ENCODE data around the gene ARMH4. TPM values are rescaled to one million over a fixed set of nuclear protein-coding genes. Genes with fewer than 3 reads are reported as not detected.

Gene ARMH4
- total and polyA plus RNA-seq, 10 of the 15 experiments (the other 5 are each of a cell fraction or from before 2014, with no cell fraction given) = 0.50 to 0.97 (median 0.60) TPM; not detected in 7

- Histone ChIP-seq H2AFZ (ENCODE audit: control insufficient read depth, low read depth, low read length) (no peak overlapping the region), H3K9me3 (replicated peaks; ENCODE audit: control insufficient read depth, insufficient read depth, low read length) (no peaks in the 10 kb centered on the region), H3K79me2 (ENCODE audit: control insufficient read depth, insufficient read depth, low read length) (peaks cover 12% of the 10 kb centered on the region), H4K20me1 (ENCODE audit: control insufficient read depth, insufficient read depth) (no peaks in the 10 kb centered on the region), H3K4me3 (no peak overlapping the region), H3K4me2 (ENCODE audit: control insufficient read depth, insufficient read depth) (no peak overlapping the region), H3K9ac (ENCODE audit: control insufficient read depth, insufficient read depth, low read length) (no peak overlapping the region), H3K4me1 (ENCODE audit: control insufficient read depth, insufficient read depth, low read length) (no peaks in the 10 kb centered on the region; the same call in 1 of the 2 replicates), H3K27me3 (replicated peaks in 1 of 2; ENCODE audit: control insufficient read depth in 2 of 2, insufficient read depth in 2 of 2, low read length in 1 of 2) (no peaks in the 10 kb centered on the region), H3K27ac (ENCODE audit: control insufficient read depth, insufficient read depth) (no peak overlapping the region), H3K36me3 (ENCODE audit: control insufficient read depth in 2 of 2, insufficient read depth in 2 of 2, low read length in 1 of 2) (no peaks in the 10 kb centered on the region)
- WGBS (ENCODE audit: insufficient coverage, insufficient replicate concordance, low lambda C conversion rate, missing lambda C conversion rate) = 89% methylated on average over 1 of the region's 1 CpG
- no peak for DNase-seq (ENCODE audit: low read depth, low spot score)
- in situ Hi-C loops (cut with MboI) (no loop called here), intact Hi-C loops (cut with micrococcal nuclease; ENCODE audit: unreplicated experiment) (no loop called here)
- POLR2A ChIA-PET = no interaction called here
- SMC1A ChIA-PET (ENCODE audit: uncharacterized antibody, unreplicated experiment) = interaction anchor here (0.7 kb wide), 1 partner anchor 235 kb away, joined by 4 read pairs; no protein-coding TSS in a partner anchor
- no TSS peak for BruUV-seq (replicated peaks)
- no peak for ATAC-seq
- CTCF ChIA-PET = no interaction called here
- no peak for FAIRE-seq
- TF ChIP-seq, protein P1, sequence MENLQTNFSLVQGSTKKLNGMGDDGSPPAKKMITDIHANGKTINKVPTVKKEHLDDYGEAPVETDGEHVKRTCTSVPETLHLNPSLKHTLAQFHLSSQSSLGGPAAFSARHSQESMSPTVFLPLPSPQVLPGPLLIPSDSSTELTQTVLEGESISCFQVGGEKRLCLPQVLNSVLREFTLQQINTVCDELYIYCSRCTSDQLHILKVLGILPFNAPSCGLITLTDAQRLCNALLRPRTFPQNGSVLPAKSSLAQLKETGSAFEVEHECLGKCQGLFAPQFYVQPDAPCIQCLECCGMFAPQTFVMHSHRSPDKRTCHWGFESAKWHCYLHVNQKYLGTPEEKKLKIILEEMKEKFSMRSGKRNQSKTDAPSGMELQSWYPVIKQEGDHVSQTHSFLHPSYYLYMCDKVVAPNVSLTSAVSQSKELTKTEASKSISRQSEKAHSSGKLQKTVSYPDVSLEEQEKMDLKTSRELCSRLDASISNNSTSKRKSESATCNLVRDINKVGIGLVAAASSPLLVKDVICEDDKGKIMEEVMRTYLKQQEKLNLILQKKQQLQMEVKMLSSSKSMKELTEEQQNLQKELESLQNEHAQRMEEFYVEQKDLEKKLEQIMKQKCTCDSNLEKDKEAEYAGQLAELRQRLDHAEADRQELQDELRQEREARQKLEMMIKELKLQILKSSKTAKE (IDR thresholded peaks at IDR 0.05; ENCODE audit: low read depth, poor library complexity, severe bottlenecking) = no peak
- TF ChIP-seq SRF (IDR thresholded peaks at IDR 0.05; ENCODE audit: low read depth in 2 of 2, low read length in 2 of 2) (no peak), CBX5 (IDR thresholded peaks at IDR 0.05; ENCODE audit: low read depth) (no peak), RUNX3 (IDR thresholded peaks at IDR 0.05; ENCODE audit: low read length) (no peak), CREB1 (IDR thresholded peaks at IDR 0.05; ENCODE audit: low read depth) (no peak), ZNF207 (IDR thresholded peaks at IDR 0.05; ENCODE audit: borderline replicate concordance) (no peak), MEF2A (IDR thresholded peaks at IDR 0.05; ENCODE audit: insufficient read depth, low read depth, low read length) (no peak), NRF1 (conservative IDR thresholded peaks at IDR 0.05; ENCODE audit: low read depth, low read length) (no peak), MTA2 (IDR thresholded peaks at IDR 0.05; ENCODE audit: low read depth) (no peak)
- RAD21 ChIA-PET (ENCODE audit: unreplicated experiment) = no interaction called here
These were observed 44.2 kb upstream of the ARMH4 start for GRCh38 chr14:58196198-58196597.
